Liver (tissue), 9 donors: ENCODE measurements around the gene FAM184B. TPM values are rescaled to one million over a fixed set of nuclear protein-coding genes. Genes with fewer than 3 reads are reported as not detected.

ENCODE experiments used
- DNase-seq: peaks from one replicate; pipeline ENCODE4 v3.0.0-alpha.2; 2017; ENCODE audit warnings: low spot score
- H3K27ac ChIP-seq, 2 donors: one replicate each; pipeline ENCODE4 v1.7.0; 2013; ENCODE audit warnings: inconsistent platforms in 2 of 2, low read length in 2 of 2, control low read depth in 1 of 2, low read depth in 1 of 2, mild to moderate bottlenecking in 1 of 2
- H3K27me3 ChIP-seq, 4 donors: one replicate each; pipeline versions ENCODE4 v1.6.1 to v1.7.0; 2013; ENCODE audit warnings: low read length in 3 of 4, inconsistent platforms in 1 of 4, mild to moderate bottlenecking in 1 of 4, moderate library complexity in 1 of 4; ENCODE audit not compliant: control insufficient read depth in 4 of 4, insufficient read depth in 4 of 4
- H3K36me3 ChIP-seq, 4 donors: one replicate each; pipeline versions ENCODE4 v1.6.1 to v1.7.0; 2013; ENCODE audit warnings: low read length in 3 of 4, mild to moderate bottlenecking in 3 of 4, low read depth in 1 of 4, moderate library complexity in 1 of 4; ENCODE audit not compliant: control insufficient read depth in 4 of 4, insufficient read depth in 3 of 4
- H3K4me1 ChIP-seq, 4 donors: one replicate each; pipeline versions ENCODE4 v1.6.1 to v1.7.0; 2013; ENCODE audit warnings: low read length in 3 of 4, mild to moderate bottlenecking in 3 of 4, moderate library complexity in 1 of 4; ENCODE audit not compliant: control insufficient read depth in 4 of 4, insufficient read depth in 4 of 4
- H3K4me3 ChIP-seq, 3 donors: one replicate each; pipeline versions ENCODE4 v1.6.1 to v1.7.0; 2013; ENCODE audit warnings: low read length in 3 of 3, control low read depth in 1 of 3, low read depth in 1 of 3, mild to moderate bottlenecking in 1 of 3
- H3K9ac ChIP-seq, 2 donors: one replicate each; pipeline ENCODE4 v1.7.0; 2013; ENCODE audit warnings: low read length in 2 of 2, mild to moderate bottlenecking in 2 of 2, moderate library complexity in 2 of 2, control low read depth in 1 of 2, low read depth in 1 of 2
- H3K9me3 ChIP-seq, 4 donors: one replicate each; pipeline versions ENCODE4 v1.6.1 to v1.7.0; 2013; ENCODE audit warnings: low read length in 3 of 4; ENCODE audit not compliant: control insufficient read depth in 4 of 4
- ATF3 ChIP-seq: IDR thresholded peaks from 2 replicates; pipeline ENCODE4 v1.6.1; 2016; ENCODE audit warnings: antibody characterized with exemption
- EGR1 ChIP-seq, 2 donors: IDR thresholded peaks; 2 replicates each; pipeline ENCODE4 v1.6.1; 2016 to 2018; ENCODE audit warnings: antibody characterized with exemption in 2 of 2, low read depth in 2 of 2
- FOXA1 ChIP-seq: IDR thresholded peaks from 2 replicates; pipeline ENCODE4 v1.6.1; 2016; ENCODE audit warnings: antibody characterized with exemption
- FOXA2 ChIP-seq: IDR thresholded peaks from 2 replicates; pipeline ENCODE4 v1.6.1; 2016; ENCODE audit warnings: antibody characterized with exemption
- GABPA ChIP-seq, 2 donors: IDR thresholded peaks in 1 of 2; conservative IDR thresholded peaks in 1 of 2; 2 replicates each; pipeline ENCODE4 v1.6.1; 2016; ENCODE audit warnings: antibody characterized with exemption in 2 of 2, mild to moderate bottlenecking in 1 of 2, moderate library complexity in 1 of 2
- HNF4A ChIP-seq, 2 donors: conservative IDR thresholded peaks; 2 replicates each; pipeline ENCODE4 v1.6.1; 2016; ENCODE audit warnings: antibody characterized with exemption in 2 of 2, mild to moderate bottlenecking in 2 of 2
- HNF4G ChIP-seq: IDR thresholded peaks from 2 replicates; pipeline ENCODE4 v1.6.1; 2016; ENCODE audit warnings: antibody characterized with exemption
- JUND ChIP-seq, 2 donors: IDR thresholded peaks; 2 replicates each; pipeline ENCODE4 v1.6.1; 2016; ENCODE audit warnings: antibody characterized with exemption in 2 of 2
- MAX ChIP-seq: IDR thresholded peaks from 2 replicates; pipeline ENCODE4 v1.6.1; 2016; ENCODE audit warnings: antibody characterized with exemption
- NR2F2 ChIP-seq: IDR thresholded peaks from 2 replicates; pipeline ENCODE4 v1.6.1; 2016; ENCODE audit warnings: antibody characterized with exemption
- RAD21 ChIP-seq, 2 donors: IDR thresholded peaks; 2 replicates each; pipeline ENCODE4 v1.6.1; 2016; ENCODE audit warnings: antibody characterized with exemption in 2 of 2, mild to moderate bottlenecking in 2 of 2
- RXRA ChIP-seq, 2 donors: IDR thresholded peaks; 2 replicates each; pipeline ENCODE4 v1.6.1; 2017 to 2018; ENCODE audit warnings: antibody characterized with exemption in 2 of 2, mild to moderate bottlenecking in 1 of 2
- SP1 ChIP-seq: IDR thresholded peaks from 2 replicates; pipeline ENCODE4 v1.6.1; 2018; ENCODE audit warnings: antibody characterized with exemption, mild to moderate bottlenecking
- TAF1 ChIP-seq: conservative IDR thresholded peaks from 2 replicates; pipeline ENCODE4 v1.6.1; 2016; ENCODE audit warnings: antibody characterized with exemption, mild to moderate bottlenecking
- YY1 ChIP-seq: IDR thresholded peaks from 2 replicates; pipeline ENCODE4 v1.6.1; 2016; ENCODE audit warnings: antibody characterized with exemption, mild to moderate bottlenecking
- WGBS: extraction: QIAGEN DNeasy Blood & Tissue Kit; methylation state at CpG from one replicate; pipeline ENCODE4 v1.1.7; 2013; 5-methylcytosine and 5-hydroxymethylcytosine counted together
- polyA plus RNA-seq, 2 donors: library from polyadenylated mRNA; stranded (reverse) in 1 of 2; unstranded in 1 of 2; fragments of 200-250 nt in 1 of 2; fragments of >200 nt in 1 of 2; fragmentation: Nextera tagmentation in 1 of 2; extraction: Ambion mirVana in 1 of 2; gene quantifications; one replicate each; pipeline versions ENCODE4 v1.2.1 to v1.2.3, GENCODE V29; 2013 to 2015
- total RNA-seq, 2 donors: library from RNA; depleted of rRNA; stranded (reverse); fragments of >200 nt; gene quantifications; one replicate each; pipeline ENCODE4 v1.2.3, GENCODE V29; 2014
- TF ChIP-seq, protein P1 (sequence below): fragments of 150-350 bp; IDR thresholded peaks from 2 replicates; pipeline ENCODE4 v1.5.1; 2017; ENCODE audit warnings: improper control_type of control experiment, low read depth, low read length; ENCODE audit not compliant: missing input control
- TF ChIP-seq, protein P2 (sequence below): IDR thresholded peaks from 2 replicates; pipeline ENCODE4 v1.6.1; 2016; ENCODE audit warnings: antibody characterized with exemption, mild to moderate bottlenecking
- TF ChIP-seq, protein P3 (sequence below): IDR thresholded peaks from 2 replicates; pipeline ENCODE4 v1.6.1; 2016; ENCODE audit warnings: antibody characterized with exemption
- donor health status: healthy.
- donor health status: healthy.
- donor health status: healthy.
- donor health status: healthy.
- donor health status: healthy.

The FAM184B gene
- total and polyA plus RNA-seq, 4 donors: 0.01 TPM; not detected in 3

GRCh38 chr4:17618926-17619325, 162.5 kb downstream of the FAM184B start:
- H3K36me3 ChIP-seq: peaks cover 8 to 39% (median 28%) of the 10 kb centered on the region in 4 donors
- H3K4me1 ChIP-seq: peaks cover 2 to 26% (median 21%) of the 10 kb centered on the region in 4 donors
- no peak overlapping the region for H3K4me3 ChIP-seq
- no peaks in the 10 kb centered on the region for H3K27me3 ChIP-seq
- TF ChIP-seq, protein P1, sequence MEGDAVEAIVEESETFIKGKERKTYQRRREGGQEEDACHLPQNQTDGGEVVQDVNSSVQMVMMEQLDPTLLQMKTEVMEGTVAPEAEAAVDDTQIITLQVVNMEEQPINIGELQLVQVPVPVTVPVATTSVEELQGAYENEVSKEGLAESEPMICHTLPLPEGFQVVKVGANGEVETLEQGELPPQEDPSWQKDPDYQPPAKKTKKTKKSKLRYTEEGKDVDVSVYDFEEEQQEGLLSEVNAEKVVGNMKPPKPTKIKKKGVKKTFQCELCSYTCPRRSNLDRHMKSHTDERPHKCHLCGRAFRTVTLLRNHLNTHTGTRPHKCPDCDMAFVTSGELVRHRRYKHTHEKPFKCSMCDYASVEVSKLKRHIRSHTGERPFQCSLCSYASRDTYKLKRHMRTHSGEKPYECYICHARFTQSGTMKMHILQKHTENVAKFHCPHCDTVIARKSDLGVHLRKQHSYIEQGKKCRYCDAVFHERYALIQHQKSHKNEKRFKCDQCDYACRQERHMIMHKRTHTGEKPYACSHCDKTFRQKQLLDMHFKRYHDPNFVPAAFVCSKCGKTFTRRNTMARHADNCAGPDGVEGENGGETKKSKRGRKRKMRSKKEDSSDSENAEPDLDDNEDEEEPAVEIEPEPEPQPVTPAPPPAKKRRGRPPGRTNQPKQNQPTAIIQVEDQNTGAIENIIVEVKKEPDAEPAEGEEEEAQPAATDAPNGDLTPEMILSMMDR: no peak
- TF ChIP-seq RXRA (IDR thresholded peaks at IDR 0.05): no peak
- no peak for TF ChIP-seq SP1
- no peak for TF ChIP-seq YY1
- no peak for TF ChIP-seq MAX
- no peaks in the 10 kb centered on the region for H3K9me3 ChIP-seq
- WGBS: 74% methylated on average over 1 of the region's 1 CpG
- DNase-seq: no peak
- no peak overlapping the region for H3K27ac ChIP-seq
- H3K9ac ChIP-seq: no peak overlapping the region

- H3K27me3 ChIP-seq: no peaks in the 10 kb centered on the region
- DNase-seq: no peak
- H3K4me3 ChIP-seq: no peak overlapping the region
- no peak for TF ChIP-seq FOXA2
- no peak for TF ChIP-seq FOXA1
- TF ChIP-seq HNF4G: no peak
- no peak for TF ChIP-seq RAD21 (IDR thresholded peaks at IDR 0.05)
- TF ChIP-seq, protein P1: no peak
- TF ChIP-seq SP1: no peak
- no peak for TF ChIP-seq GABPA (IDR thresholded peaks at IDR 0.05 in 1 of 2, conservative IDR thresholded peaks at IDR 0.05 in 1 of 2)
- TF ChIP-seq YY1: no peak
- TF ChIP-seq JUND (IDR thresholded peaks at IDR 0.05): no peak
- TF ChIP-seq, protein P2, sequence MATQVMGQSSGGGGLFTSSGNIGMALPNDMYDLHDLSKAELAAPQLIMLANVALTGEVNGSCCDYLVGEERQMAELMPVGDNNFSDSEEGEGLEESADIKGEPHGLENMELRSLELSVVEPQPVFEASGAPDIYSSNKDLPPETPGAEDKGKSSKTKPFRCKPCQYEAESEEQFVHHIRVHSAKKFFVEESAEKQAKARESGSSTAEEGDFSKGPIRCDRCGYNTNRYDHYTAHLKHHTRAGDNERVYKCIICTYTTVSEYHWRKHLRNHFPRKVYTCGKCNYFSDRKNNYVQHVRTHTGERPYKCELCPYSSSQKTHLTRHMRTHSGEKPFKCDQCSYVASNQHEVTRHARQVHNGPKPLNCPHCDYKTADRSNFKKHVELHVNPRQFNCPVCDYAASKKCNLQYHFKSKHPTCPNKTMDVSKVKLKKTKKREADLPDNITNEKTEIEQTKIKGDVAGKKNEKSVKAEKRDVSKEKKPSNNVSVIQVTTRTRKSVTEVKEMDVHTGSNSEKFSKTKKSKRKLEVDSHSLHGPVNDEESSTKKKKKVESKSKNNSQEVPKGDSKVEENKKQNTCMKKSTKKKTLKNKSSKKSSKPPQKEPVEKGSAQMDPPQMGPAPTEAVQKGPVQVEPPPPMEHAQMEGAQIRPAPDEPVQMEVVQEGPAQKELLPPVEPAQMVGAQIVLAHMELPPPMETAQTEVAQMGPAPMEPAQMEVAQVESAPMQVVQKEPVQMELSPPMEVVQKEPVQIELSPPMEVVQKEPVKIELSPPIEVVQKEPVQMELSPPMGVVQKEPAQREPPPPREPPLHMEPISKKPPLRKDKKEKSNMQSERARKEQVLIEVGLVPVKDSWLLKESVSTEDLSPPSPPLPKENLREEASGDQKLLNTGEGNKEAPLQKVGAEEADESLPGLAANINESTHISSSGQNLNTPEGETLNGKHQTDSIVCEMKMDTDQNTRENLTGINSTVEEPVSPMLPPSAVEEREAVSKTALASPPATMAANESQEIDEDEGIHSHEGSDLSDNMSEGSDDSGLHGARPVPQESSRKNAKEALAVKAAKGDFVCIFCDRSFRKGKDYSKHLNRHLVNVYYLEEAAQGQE: no peak
- TF ChIP-seq, protein P3, sequence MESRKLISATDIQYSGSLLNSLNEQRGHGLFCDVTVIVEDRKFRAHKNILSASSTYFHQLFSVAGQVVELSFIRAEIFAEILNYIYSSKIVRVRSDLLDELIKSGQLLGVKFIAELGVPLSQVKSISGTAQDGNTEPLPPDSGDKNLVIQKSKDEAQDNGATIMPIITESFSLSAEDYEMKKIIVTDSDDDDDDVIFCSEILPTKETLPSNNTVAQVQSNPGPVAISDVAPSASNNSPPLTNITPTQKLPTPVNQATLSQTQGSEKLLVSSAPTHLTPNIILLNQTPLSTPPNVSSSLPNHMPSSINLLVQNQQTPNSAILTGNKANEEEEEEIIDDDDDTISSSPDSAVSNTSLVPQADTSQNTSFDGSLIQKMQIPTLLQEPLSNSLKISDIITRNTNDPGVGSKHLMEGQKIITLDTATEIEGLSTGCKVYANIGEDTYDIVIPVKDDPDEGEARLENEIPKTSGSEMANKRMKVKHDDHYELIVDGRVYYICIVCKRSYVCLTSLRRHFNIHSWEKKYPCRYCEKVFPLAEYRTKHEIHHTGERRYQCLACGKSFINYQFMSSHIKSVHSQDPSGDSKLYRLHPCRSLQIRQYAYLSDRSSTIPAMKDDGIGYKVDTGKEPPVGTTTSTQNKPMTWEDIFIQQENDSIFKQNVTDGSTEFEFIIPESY: no peak
- TF ChIP-seq RXRA (IDR thresholded peaks at IDR 0.05): no peak
- TF ChIP-seq NR2F2: no peak
- no peak for TF ChIP-seq MAX
- no peak for TF ChIP-seq EGR1 (IDR thresholded peaks at IDR 0.05; ENCODE audit: low read depth in 2 of 2)
- TF ChIP-seq TAF1: no peak
- no peak for TF ChIP-seq ATF3
- no peak for TF ChIP-seq HNF4A (conservative IDR thresholded peaks at IDR 0.05)
- peaks cover 4 to 26% (median 21%) of the 10 kb centered on the region in 4 donors for H3K4me1 ChIP-seq
- H3K36me3 ChIP-seq: peaks cover 0 to 14% (median 7%) of the 10 kb centered on the region in 4 donors
- no peak overlapping the region for H3K27ac ChIP-seq
- no peak overlapping the region for H3K9ac ChIP-seq
- no peaks in the 10 kb centered on the region for H3K9me3 ChIP-seq
- 74% methylated on average over 5 of the region's 5 CpGs for WGBS
These were observed 165.1 kb downstream of the FAM184B start for GRCh38 chr4:17616283-17616682.
